Right renal pelvis (tissue), 4 donors: ENCODE measurements around the gene GCN1. TPM values are rescaled to one million over a fixed set of nuclear protein-coding genes. Genes with fewer than 3 reads are reported as not detected.

Source experiments
- DNase-seq, 4 donors: peaks; one replicate each; pipeline ENCODE4 v3.0.0-alpha.2; 2013; ENCODE audit warnings: low read depth in 4 of 4, low spot score in 3 of 4, missing footprints in 1 of 4
- polyA plus RNA-seq, 4 donors: library from polyadenylated mRNA; unstranded; fragments of 120-200 nt; gene quantifications; one replicate each; pipeline ENCODE4 v1.2.1, GENCODE V29; 2013; ENCODE audit not compliant: insufficient read length in 4 of 4

The GCN1 gene
- polyA plus RNA-seq, 4 donors, result 44.9 to 55.4 (median 51.4) TPM

GRCh38 chr12:120229487-120230325, 35.2 kb upstream of the GCN1 start:
- no peak for DNase-seq

DNA sequence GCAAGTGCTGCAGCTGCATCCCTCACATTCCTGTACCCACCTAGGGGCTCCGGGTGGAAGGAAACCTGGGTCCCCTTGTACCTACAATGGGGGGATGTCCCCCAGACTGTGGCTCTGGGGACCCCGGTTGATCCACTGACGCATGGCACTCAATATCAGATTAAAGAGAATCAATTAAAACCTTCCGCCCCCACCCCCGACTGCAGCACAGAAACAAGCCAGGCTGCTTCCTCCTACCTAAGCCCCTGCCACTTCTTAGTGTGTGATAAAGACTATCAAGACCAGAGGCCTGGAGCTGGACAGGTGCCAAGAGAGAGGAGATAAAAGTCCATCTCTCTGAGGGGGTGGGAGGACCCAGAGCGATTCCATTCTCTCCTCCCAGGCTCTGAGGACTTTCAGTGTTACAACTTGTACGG, 34.6 kb upstream of the GCN1 start:
- no peak for DNase-seq

- DNase-seq, result peak; percentile 73 to 84 (median 80)
Measured at GRCh38 chr12:120228291-120229070, 34.0 kb upstream of the GCN1 start.

GRCh38 chr12:120228041-120228290, 33.5 kb upstream of the GCN1 start:
- DNase-seq, result no peak

DNA sequence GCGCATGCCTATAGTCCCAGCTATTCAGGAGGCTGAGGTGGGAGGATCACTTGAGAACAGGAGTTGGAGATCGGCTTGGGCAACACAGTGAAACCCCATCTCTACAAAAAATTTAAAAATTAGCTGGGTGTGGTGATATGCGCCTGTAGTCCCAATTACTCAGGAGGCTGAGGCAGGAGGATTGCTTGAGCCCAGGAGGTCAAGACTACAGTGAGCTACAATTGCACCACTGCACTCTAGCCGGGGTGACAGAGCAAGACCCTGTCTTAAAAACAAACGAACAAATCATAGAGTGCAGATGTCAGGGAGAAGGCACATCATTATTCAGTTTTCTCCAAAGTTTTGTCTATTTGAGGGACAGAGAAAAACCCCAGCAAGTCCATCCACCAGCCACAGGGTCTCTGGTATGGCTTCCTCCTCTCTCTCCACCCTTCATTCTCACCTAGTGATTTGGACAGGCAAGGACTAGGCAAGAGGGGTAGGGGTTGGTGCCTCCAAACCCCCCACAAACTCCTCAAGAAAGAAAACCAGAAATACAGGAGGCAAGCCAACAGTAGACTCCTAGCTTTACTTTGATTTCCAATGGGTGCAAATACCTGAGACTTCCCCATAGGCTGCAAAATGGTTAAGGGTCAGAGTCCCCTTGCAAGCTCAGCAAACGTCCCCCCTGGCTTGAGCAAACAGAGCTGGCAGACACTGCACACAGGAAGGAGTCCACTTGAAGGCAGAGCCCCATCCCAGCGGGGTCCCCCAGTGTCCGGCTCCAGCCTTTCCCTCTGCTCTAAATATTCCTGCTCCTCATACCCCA, 32.9 kb upstream of the GCN1 start:
- no peak for DNase-seq

DNA sequence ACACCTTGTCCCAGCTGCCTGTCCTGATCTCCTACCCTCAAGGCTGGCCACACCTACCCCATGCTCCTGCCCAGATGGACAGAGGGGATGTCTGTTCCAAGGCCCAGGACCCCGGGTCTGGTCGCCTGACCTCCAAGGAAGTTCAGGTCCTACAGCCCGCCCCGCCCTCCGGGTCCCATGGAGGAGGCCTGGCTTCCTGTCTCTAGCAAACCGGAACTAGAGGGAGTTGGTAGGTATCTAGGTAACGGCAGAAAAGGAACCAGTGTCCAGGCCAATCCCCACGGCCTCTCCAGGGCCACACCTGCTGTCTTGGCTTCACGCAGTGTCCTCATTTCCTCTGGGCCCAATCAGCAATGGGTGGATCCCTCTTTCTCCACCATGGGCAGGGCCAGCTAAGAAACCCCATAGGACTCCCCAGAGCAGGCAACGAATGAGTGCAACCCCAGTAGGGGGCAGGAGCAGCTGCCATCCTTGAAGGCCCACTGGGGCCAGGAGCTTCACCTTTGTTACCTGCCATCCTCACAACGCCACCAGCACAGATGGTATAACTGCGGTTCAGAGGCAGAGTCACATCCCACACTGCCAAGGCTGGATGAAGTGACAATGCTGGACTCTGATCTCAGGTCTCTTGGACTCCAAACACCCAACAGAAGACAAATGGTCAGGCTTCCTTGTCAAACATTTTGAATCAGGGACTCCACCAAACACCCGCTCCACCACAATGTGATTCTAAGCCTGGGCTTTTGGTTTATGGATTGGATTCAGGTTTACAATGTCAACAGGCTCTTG, 31.5 kb upstream of the GCN1 start:
- no peak for DNase-seq

GRCh38 chr12:120225200-120225558, 30.7 kb upstream of the GCN1 start:
- no peak for DNase-seq

DNA sequence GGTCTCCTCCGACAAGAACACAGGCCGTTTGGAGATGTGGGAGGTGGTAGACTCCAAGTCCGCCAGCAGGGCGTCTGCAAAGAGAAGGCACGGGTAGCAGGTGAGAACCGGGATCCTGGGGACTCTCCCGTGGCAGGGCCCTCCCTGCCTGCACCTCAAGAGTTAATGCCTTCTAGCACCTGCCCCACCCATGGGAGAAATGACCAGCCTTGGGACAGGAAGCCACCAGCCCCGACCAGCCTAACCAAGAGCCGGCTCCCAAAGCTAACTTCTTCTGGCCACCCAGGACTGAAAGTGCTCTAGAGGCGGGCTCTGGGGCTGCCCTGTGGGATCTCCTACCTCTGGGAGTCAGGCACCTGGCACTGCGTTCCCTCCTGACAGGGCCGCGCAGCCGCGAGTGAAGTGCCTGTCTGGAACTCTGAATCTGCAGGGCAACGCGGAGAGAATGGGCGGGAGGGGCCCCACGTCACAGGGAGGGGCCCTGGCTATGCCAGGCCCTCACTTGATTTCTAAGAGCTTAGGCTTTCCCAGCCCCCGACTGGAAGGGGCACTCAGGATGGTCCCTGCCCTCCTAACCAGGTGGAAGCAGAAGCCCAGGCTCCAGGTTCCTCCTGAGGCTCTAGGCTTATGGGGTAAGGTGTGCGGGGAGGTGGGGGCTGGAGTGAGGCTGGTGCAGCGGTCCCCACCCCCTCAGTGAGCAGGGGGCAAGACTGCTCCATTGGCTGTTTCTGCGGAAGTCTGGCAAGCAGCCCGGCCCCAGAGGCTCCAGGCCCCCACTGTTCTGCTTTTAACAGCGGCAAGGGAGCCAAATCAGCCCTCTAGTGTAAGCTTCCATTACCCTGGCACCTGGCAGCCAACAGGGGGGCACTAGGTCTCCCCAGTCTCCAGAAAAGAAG, 30.0 kb upstream of the GCN1 start:
- no peak for DNase-seq

- no peak for DNase-seq
Measured at GRCh38 chr12:120223458-120224303, 29.2 kb upstream of the GCN1 start.

DNA sequence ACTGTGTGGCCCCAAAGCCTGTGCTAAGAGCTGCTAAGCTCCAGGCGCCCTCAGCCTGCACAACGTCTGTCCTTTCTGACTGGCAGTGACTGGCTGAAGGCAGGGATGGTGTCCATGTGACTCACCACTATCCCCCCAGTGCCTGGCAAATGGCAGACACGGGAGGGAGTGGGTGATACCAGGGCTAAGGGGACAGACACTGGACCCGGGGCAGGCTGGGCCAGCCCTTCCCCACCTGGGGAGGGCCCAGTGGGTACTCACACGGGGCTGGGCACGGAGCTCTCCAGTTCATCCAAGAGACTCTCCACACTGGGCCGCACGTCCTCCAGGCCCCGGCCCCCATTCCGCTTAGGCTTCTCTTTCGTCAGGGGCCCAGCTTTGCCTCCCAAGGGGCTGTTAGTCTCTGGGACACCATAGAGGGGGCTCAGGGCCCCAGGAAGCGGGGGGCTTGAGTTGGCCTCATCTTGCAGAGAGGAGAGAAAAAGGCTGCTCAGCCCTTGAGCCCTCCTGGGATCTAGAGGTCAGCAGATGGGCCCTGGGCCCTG, 27.8 kb upstream of the GCN1 start:
- DNase-seq, result no peak

DNA sequence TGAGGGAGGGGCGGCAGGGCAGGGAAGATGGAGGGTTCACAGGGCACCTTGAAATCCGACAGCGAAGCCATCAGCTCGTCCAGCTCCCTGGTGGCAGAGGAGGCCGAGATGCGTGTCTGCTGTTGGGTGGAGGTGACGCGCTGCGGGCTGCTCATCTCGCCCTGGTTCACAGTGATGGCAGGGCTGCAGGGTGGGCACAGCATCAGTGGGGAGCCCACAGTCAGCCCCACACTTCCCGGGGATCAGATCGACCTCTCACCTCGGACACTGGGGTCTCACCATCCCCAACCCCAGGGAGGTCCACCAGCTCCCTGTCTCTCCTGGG, 27.0 kb upstream of the GCN1 start:
- DNase-seq, result no peak

GRCh38 chr12:120220838-120221575, 26.5 kb upstream of the GCN1 start:
- no peak for DNase-seq

GRCh38 chr12:120218680-120219606, 24.4 kb upstream of the GCN1 start:
- no peak for DNase-seq

DNA sequence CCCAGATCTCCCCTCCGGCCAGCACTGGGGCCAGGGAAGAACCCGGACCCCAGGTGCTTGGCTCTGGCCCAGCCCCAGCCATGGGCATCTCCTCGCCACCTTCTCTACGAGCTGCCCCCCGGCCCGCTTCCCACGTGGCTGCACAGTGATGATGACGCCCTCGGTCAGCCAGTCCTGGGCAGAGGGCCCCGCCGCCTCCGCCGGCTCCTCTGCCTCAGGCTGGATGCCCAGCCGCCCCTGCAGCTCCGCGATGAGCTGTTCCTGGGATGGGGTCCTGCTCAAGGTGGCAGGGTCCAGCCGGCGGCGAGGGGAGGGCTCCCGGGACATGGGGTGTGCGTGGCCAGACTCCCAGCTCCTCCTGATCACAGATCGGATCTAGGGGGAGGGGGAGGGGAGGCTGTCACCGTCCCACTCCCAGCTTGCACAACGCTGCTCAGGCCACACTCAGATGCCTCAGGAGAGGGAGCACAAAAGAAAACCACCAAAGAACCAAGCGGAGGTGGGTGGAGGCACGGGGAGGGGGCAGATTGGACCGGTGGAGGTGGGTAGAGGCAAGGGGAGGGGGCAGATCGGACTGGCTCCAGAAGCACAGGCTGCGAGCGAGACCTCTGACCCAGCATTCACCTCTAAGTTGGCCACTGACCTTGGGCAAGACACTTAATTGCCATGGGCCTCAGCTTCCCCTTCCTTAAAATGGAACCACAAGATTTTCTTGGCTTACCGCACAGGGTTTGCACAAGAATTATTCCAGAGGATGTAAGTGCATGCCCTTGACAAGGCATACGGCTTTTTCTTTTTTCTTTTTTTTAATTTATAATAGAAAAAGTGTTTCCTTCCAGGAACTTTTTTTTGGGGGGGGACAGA, 22.5 kb upstream of the GCN1 start:
- DNase-seq, result no peak

DNA sequence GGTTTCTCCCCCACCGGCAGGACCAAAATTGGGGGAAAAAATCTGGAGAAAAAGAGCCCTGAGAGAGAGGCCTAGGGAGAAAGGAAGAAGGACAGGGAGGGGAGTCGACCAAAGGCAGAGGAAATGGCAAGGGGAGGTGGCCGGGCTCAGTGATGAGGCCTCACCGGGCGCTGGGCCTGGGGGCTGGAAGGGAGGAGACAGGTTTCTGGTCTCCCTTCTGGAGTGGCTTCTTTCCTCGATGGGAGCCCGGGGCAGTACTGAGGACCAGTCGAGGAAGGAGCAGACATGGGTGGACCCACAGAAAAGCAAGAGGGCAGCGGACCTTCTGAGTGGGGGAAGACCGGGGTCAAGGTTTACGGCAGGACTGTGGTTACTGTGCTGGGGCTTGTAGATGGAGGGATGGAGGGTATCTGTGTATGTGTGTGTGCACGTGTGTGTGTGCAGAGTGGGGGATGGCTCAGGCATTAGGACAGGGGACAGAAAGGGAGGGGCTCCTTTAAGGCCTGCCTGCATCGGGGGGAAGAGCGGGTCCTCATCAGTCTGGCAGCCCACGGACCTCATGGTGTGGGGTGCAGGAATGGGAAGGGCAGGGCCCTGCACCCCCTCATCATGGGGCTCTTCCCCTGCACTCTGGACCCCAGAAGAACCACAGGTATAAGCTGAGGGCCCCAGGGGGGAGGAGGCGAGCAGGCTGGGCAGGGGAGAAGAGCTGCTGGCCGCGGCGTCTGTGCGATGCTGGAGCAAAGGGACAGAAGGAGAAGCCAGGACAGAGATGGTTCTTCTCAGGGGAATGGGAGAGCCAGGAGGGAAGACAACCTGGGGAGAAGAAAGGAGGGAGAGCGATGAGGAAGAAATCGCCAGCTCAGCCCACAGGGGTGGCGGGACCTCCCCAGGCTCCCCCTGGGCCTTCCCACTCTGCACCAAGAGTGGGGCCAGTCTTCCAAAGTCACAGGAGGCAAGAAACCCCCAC, 21.5 kb upstream of the GCN1 start:
- no peak for DNase-seq
